ENCODE measurements around the gene GALNS. TPM values are rescaled to one million over a fixed set of nuclear protein-coding genes. Genes with fewer than 3 reads are reported as not detected.
A peak's percentile ranks its signal among the peaks of the same experiment; 100 is the strongest.

The GALNS gene
- polyA plus RNA-seq, 3 donors = 17.6 to 27.3 (median 26.8) TPM

DNA sequence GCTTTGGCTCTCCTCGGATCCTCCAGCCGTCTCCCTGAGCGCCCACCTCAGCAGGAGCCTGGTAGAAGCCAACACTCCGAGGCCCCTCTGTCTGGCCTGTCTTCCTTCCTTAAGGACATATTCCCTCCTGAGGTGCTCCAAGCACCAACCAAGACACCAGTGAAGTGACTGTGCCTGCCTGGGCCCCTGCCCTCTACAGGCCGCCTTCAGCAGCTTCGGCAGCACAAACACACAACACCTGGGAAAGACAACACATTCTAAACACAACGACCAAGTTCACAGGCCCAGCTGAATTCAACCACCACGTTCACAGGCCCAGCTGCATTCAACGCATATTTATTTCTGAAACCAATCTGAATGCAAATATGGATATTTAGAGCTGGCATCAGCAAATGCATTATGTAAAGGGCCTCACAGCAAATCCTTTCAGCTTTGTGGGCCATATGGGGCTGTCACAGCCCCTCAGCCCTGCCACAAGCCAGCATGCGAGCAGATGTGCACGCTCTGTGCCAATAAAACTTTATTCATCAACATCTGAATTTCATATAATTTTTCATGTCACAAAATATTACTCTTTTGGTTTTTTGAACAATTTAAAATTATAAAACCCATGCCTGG lies 12.2 kb downstream of the GALNS start:
- no peak for DNase-seq (ENCODE audit: extremely low read depth in 1 of 11, low read depth in 9 of 11, low spot score in 4 of 11)

DNA sequence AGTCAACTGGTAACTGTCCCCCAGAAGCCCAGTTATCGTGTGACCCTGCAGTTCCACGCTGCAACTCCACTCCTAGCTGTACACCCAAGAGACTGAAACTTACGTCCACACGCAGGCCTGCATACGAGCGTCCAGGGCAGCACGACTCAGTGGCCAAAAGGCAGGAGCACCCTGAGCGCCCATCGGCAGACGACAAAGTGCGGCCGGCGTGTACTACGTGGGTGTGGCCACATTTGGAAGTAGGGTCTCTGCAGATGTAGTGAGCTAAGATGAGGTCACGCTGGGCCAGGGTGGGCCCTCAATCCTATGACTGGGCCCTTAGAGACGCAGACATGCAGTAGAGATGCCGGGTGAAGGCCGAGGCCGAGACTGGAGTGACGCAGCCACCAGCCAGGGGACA lies 13.5 kb downstream of the GALNS start:
- no peak for DNase-seq (ENCODE audit: extremely low read depth in 1 of 11, low read depth in 9 of 11, low spot score in 4 of 11)

DNA sequence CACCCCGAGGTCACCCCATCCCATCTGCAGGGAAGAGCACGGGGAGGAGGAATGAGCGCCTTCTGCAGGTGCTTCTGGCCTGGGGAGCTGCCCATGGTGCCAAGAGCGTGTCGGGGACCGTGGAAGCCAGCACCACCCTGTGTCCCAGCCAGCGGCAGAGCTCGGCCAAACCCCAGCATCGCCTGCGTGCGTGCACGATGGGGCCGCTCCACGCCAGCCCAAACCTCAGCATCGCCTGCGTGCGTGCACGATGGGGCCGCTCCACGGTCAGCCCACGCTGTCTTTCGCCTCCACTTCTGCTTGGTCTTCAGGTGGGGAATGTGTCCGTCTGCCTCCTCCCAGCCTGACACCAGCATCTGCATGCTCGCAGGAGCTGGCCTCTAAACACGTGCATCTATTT lies 13.9 kb downstream of the GALNS start:
- no peak for DNase-seq (ENCODE audit: extremely low read depth in 1 of 11, low read depth in 9 of 11, low spot score in 4 of 11)

DNA sequence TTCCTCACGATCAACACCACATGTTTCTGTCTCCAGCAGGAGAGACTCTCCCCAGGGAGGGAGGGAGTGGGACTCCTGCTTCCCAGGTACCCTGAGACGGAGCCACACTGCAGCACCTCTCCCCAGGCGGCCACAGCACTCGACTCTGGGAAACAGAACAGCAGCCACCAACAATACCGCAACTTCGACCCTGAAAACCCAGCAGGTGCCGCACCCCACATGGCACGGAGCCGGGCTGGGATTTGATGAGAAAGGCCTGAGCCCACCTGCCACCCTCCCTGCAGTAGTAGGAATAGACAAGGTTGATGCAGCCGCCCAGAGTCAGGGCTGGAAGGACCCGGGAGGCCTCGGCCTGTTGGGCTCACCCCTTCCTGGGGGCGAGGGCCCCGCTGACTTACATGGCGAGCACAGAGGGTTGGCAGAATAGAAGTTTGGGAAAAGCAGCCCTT lies 14.4 kb downstream of the GALNS start:
- DNase-seq (ENCODE audit: extremely low read depth in 1 of 11, low read depth in 9 of 11, low spot score in 4 of 11) = no peak

DNA sequence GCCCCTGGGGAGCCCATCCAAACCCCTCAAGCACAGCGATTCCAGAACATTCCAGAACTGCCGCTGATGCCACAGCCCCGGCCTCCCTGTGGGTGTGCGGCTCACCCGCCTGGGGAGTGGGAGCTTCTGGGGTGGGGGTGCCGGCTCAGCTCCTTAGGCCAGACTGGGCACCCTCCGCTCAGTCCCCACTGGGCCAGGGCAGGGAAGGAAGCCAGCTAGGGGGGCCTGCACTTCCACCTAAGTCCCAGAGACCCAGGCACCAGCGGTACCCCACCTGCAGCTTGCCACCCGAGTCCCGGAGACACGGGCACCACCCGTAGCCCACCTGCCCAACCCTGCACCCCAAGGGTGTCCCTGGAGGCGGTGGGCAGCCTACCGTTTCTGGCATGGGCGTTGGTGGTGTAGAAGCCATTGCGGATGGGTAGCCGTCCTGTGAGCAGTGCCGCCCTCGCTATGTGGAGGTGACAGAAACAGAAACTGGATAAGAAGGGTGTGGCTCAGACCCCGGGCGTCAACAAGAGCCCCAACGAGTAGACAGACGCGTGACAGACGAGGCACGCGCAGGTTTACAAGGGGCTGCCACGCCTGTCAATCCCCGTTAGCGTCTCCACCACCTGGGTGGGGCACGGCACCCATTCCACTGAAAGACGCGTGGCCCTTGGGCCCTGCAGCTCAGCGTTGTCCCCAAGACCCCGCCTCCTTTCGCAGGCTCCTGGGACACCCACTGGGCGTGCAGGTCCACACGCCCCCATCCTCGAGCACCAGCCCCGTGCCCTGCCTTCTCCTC lies 15.0 kb downstream of the GALNS start:
- DNase-seq (ENCODE audit: extremely low read depth in 1 of 11, low read depth in 9 of 11, low spot score in 4 of 11) = no peak

DNA sequence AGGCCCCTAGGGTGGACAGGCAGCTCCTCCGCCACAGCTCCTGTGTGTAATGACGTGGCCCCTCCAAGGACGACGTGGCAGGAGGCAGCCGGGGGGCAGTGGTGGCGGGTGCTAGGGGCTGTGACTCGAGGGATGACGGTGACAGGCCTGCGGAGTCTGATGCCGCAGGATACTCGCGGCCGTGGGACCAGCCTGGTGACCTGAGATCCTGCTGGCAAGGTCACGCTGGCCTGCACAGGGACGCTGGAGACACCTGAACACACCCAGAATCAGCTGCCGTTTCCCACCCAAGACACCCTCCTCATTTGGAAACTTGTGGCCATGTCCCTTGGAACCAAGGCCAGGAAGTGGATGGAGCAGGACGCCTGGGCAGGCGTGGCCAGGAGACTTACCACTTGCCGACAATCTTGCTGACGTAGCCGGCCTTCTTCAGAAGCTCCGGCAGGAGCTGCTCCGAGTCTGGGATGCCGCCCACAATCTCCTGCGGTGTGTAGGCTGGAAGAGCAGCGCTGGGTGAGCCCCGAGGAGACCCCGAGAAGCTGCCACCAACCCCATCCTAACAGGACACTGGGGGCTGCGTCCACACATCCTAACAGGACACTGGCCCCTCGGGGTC lies 16.0 kb downstream of the GALNS start:
- no peak for DNase-seq (ENCODE audit: extremely low read depth in 1 of 11, low read depth in 9 of 11, low spot score in 4 of 11)

DNA sequence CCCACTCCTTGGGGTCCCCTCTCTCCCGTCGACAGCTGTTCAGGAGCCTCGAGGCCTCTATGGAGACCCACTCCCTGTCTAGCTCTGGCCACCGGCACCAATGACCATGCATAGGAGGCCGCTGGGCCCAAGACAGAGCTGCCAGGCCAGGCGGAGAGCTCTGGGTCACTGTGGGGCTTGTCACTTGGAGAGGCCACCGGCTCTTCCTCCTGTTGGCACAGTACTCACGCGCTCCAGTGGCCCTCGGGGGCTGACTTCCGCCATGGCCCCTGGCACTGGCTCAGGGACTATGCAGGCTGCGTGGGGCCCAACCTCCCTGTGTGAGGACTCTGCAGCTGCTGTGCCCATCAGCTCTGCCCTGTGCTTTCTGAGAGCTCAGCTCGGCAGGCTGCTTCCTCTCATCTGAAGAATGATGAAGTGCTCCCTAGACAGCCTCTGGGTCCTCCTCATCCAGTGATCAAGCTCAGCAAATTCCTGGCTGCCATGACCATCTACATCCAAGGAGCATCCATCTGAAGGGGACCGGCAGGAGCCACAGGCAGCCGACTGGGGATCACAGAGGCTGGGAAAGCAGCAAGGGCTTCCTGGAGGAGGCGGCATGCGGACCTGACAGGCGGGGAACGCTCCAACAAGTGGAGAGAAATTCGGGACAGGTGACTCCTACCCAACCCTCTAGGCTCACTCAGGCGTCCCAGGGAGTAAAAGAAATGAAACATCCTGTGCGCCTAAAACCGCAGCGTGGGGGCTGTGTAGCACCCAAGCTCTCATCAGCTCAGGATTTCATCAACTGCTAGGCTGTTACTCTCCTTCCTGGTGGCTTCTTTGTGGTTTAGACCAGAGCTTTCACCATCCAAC lies 16.8 kb downstream of the GALNS start:
- DNase-seq (ENCODE audit: extremely low read depth in 1 of 11, low read depth in 9 of 11, low spot score in 4 of 11) = no peak

DNA sequence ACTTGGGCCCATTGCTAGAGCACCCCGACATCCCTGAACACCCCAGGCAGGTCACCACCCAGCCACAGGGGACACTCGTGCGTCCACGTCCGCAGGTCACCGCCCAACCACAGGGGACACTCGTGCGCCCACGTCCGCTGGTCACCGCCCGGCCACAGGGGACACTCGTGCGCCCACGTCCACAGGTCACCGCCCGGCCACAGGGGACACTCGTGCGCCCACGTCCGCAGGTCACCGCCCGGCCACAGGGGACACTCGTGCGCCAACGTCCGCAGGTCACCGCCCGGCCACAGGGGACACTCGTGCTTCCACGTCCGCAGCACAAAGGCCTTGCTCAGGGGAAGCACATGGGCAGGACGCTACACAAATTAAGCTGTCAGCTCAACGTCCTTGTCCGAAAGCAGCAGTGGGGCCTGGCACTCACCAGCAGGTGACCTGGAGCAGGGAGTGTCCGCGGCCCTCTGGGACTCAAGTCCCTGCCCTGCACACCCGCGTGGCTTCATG lies 17.7 kb downstream of the GALNS start:
- no peak for DNase-seq (ENCODE audit: extremely low read depth in 1 of 11, low read depth in 9 of 11, low spot score in 4 of 11)

DNA sequence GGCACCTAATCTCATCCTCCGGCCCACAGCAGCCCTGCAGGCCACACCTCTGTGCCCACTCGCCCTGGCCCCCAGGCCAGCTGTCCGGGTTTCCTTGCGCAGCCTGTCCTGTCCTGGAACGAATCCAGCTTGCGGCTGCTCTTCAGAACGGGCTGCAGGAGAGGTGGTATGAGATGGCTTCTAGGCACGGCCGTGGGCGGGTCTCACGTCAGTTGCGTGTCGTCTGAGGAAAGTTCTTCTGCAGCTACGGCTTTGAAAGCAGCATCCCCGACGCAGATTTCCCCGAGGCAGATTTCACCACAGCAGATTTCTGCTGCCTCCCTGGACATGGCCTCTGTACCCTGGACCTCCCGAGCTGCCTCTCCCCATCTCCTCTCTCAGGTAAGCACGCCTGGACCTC lies 18.2 kb downstream of the GALNS start:
- DNase-seq (ENCODE audit: extremely low read depth in 1 of 11, low read depth in 9 of 11, low spot score in 4 of 11) = no peak

DNA sequence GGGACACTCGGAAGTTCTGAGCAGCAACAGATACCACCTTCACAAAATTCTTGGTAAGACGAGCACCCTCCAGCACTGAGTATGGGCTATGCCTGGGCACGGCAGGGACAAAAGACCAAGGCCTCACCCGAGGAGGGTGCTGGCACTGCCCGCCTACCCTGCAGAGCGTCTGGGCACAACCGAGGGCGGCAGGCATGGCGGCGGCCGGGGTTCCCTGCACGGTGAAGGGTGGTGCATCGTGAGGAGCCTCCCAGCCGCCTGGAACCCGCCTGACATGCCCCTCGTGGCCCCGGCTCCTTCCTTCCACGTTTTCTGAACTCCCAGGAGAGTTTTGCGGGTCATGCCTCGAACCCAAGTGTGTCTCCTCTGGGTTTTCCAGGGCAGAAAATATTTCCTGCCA lies 18.9 kb downstream of the GALNS start:
- DNase-seq (ENCODE audit: extremely low read depth in 1 of 11, low read depth in 9 of 11, low spot score in 4 of 11) = no peak

DNA sequence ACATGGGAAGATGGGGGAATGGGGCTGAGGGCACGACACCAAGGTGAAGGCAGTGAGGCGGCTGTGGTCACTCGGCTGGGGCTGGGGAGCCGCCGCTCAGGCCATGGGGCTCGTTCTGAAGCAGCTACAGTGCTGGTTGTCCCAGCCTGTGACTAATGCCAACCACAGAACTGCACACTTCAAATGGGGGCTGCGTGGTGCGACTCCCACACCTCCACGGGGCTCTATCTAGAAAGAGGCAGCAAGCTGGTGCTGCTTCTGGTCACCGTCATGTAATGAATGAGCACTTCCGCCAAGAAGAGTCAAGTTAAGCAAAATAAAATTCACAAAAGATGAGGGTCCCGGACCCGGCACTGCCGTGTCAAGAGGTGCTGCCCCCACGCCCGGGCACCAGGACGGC lies 20.0 kb downstream of the GALNS start:
- DNase-seq (ENCODE audit: extremely low read depth in 1 of 11, low read depth in 9 of 11, low spot score in 4 of 11) = no peak

DNA sequence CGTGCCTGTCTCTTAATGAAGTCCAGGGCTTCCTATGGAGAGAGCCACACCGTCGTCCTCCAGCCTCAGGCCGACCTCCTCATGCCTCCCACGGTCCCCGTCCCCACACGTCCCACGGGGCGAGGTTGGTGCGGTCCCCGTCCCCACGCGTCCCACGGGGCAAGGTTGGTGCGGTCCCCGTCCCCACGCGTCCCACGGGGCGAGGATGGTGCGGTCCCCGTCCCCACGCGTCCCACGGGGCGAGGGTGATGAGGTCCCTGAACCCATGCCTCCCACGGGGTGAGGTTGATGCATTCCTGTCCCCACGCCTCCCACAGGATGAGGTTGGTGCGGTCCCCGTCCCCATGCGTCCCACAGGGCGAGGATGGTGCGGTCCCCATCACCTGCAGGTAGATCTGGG lies 20.9 kb downstream of the GALNS start:
- no peak for DNase-seq (ENCODE audit: extremely low read depth in 1 of 11, low read depth in 9 of 11, low spot score in 4 of 11)

DNA sequence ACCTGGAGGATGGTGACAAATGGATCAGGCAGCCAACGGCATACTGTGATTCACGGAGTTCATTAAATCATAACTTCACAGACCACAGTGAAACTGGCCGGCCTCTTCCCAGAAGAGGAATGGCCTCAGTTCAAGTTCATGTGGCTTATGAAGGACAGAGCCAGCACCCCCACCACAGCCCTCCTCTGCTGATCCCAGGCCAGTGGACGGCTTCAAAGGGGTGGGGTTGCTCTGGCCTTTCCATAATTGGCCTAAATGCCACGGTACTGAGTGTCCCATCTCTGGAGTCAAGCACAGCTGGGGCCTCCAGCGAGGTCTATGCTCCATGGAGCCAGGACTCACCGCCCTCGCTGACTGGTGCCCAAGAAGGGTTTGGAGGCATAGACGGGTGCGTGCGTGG lies 21.4 kb downstream of the GALNS start:
- DNase-seq (ENCODE audit: extremely low read depth in 1 of 11, low read depth in 9 of 11, low spot score in 4 of 11) = no peak

DNA sequence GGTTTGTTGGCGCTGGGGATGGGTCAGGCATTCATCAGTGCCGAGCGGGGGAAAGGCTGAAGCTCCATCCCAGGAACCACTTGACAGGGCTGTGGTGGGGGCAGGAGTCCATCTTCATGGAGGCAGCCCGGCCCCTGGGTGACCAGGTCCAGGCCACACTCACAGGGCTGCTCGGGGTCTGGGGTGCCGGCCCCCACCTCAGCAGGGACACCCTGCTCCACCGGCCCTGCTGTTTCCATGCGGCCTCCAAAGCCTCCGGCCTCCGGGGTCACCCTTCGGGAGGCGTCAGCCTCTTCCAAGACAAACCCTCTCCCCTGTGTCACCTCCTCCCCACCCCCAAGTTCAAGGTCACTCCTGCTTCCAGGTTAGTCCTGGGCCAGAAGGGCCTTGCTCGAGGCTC lies 22.1 kb downstream of the GALNS start:
- DNase-seq (ENCODE audit: extremely low read depth in 1 of 11, low read depth in 9 of 11, low spot score in 4 of 11) = no peak

DNA sequence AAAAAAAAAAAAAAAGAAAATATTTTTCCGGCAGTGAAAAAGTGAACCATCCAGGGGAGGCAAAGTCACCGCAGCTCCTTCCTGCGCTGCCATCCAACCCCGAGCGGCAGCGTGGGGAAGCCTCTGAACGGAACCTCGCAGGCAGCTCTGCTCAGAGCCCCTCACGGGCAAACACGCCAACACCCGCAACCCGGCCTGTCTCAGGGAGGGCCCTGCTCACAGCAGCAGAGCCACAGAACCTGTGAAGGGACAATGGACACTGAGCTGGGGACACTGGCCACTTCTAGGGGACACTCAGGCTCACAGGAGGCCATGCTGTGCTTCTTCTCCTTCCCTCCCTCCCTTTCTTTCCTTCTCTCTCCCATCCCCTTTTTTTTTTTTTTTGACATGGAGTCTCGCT lies 23.7 kb downstream of the GALNS start:
- no peak for DNase-seq (ENCODE audit: extremely low read depth in 1 of 11, low read depth in 9 of 11, low spot score in 4 of 11)

DNA sequence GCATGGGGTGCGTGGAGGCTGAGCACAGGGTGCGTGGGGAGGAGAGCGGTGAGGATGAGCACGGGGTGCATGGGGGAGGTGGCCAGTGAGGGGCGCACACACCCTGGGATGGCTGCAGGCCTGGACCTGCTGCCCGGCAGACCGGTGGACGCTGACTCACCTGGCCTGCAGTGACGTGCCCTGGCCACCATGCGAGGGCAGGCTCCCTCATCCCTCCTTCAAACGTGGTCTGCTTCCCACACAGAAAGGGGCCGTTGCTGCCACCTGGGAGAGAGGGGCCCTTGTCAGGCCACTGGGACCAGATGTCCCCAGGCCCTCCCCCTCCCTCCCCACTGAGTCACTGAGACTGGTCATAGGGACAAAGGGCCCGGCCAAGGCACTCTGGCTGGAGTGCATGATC lies 24.9 kb downstream of the GALNS start:
- no peak for DNase-seq (ENCODE audit: extremely low read depth in 1 of 11, low read depth in 9 of 11, low spot score in 4 of 11)

DNA sequence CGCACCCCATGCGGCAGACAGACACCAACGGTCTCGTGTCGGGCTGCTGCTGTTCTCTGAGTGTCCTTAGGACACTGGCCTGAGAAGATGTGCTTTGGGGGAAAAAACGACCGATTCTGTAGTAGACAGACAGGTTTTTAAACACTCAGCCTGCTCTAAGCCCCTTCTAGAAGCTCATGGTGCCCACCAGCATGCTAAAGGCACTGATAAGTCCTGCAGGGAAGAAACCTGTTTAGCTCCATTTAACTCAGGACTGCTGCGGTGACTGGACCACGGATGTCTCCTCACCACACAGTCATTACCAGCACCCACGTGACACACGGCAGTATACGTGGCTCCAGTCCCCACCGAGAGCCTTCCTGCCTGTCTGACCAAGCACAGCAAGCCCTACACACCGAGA lies 26.0 kb downstream of the GALNS start:
- DNase-seq (ENCODE audit: extremely low read depth in 1 of 11, low read depth in 9 of 11, low spot score in 4 of 11) = no peak

DNA sequence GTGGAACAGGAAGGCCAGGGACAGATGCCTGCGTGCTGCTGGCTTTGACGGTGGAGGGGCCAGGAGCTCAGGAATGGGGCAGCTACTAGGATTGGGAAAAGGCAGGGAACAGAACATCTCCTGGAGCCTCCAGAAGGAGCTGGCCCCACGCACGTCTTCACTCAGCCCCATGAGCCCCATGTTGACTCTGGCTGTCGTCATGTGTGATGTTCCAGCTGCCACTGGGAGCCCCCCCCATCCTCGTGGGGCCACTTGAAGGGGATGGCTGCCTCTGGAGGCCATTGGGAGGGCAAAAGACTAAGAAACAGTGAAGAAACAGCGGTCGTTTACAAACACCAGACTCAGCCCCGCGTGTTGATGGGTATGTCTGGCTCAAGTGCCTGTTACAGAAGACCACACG lies 26.5 kb downstream of the GALNS start:
- DNase-seq (ENCODE audit: extremely low read depth in 1 of 11, low read depth in 9 of 11, low spot score in 4 of 11) = peak in 7 of 11 donors; percentile 49 to 68 (median 61)

DNA sequence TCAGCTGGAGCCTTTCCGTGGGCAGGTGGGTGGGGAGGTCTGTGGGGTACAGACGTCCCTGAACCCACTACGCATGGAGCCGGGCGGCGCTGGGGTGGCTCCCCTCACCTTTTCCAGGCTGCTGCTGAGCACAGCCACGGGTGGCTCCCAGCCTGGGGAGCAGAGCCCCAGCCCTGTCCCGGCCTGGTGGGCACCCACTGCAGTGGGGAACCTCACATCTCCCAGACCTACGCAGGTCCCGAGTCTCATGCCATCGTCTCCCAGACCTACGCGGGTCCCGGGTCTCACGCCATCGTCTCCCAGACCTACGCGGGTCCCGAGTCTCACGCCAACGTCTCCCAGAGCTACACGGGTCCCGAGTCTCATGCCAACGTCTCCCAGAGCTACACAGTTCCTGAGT lies 28.0 kb downstream of the GALNS start:
- no peak for DNase-seq (ENCODE audit: extremely low read depth in 1 of 11, low read depth in 9 of 11, low spot score in 4 of 11)

All from renal cortex interstitium (tissue), 11 donors.